Natural killer cell (primary cell): Measurements from ENCODE around the gene KSR1. TPM values are rescaled to one million over a fixed set of nuclear protein-coding genes. Genes with fewer than 3 reads are reported as not detected.

Experiments
- ATAC-seq, 3 donors: fragments of 150-1000 bp in 2 of 3; fragments of 200-7000 bp in 1 of 3; cut with Tn5 transposase; 1 replicate in 1 of 3; 2 replicates in 2 of 3; pipeline ENCODE4 v1.10.0; 2021; ENCODE audit warnings: mild to moderate bottlenecking in 2 of 3, moderate library complexity in 2 of 3
- DNase-seq, 2 donors: peaks; one replicate each; pipeline versions ENCODE4 v3.0.0 to v3.0.0-alpha.2; 2013 to 2021; ENCODE audit warnings: mixed read lengths in 1 of 2
- H3K27ac ChIP-seq: one replicate; pipeline ENCODE4 v1.5.1; 2013; ENCODE audit warnings: mild to moderate bottlenecking, low read length
- H3K27me3 ChIP-seq: one replicate; pipeline ENCODE4 v1.6.1; 2013; ENCODE audit warnings: low read length; ENCODE audit not compliant: control insufficient read depth, insufficient read depth
- H3K36me3 ChIP-seq: one replicate; pipeline ENCODE4 v1.6.1; 2013; ENCODE audit warnings: low read length; ENCODE audit not compliant: control insufficient read depth, insufficient read depth
- H3K4me1 ChIP-seq: one replicate; pipeline ENCODE4 v1.6.1; 2013; ENCODE audit warnings: low read length; ENCODE audit not compliant: control insufficient read depth, insufficient read depth
- H3K4me3 ChIP-seq: one replicate; pipeline ENCODE4 v1.5.1; 2013; ENCODE audit warnings: low read length
- H3K9me3 ChIP-seq: one replicate; pipeline ENCODE4 v1.6.1; 2013; ENCODE audit warnings: low read length; ENCODE audit not compliant: control insufficient read depth, insufficient read depth
- H3K27ac Mint-ChIP-seq, 2 donors: one replicate each; pipeline ENCODE4 v1.8.0; 2022; ENCODE audit warnings: mild to moderate bottlenecking in 2 of 2, mixed read lengths in 2 of 2, moderate library complexity in 1 of 2
- H3K27me3 Mint-ChIP-seq, 2 donors: one replicate each; pipeline ENCODE4 v1.8.0; 2022; ENCODE audit warnings: low read depth in 2 of 2, mixed read lengths in 2 of 2
- H3K36me3 Mint-ChIP-seq: one replicate; pipeline ENCODE4 v1.8.0; 2022; ENCODE audit warnings: mixed read lengths
- H3K4me1 Mint-ChIP-seq, 2 donors: one replicate each; pipeline ENCODE4 v1.8.0; 2022; ENCODE audit warnings: mixed read lengths in 2 of 2
- H3K4me3 Mint-ChIP-seq: one replicate; pipeline ENCODE4 v1.8.0; 2022; ENCODE audit warnings: mild to moderate bottlenecking, moderate library complexity, mixed read lengths
- H3K9me3 Mint-ChIP-seq, 2 donors: one replicate each; pipeline ENCODE4 v1.8.0; 2022; ENCODE audit warnings: mixed read lengths in 2 of 2
- WGBS: methylation state at CpG from one replicate; pipeline ENCODE4 v1.1.7; 2013; ENCODE audit warnings: missing lambda C conversion rate; ENCODE audit not compliant: insufficient coverage; 5-methylcytosine and 5-hydroxymethylcytosine counted together
- intact Hi-C: fragments of 100-400 bp; cut with micrococcal nuclease; formaldehyde crosslinking; loops from one replicate; pipeline ENCODE4 v1.14.2; 2022
- total RNA-seq, 4 donors: library from RNA; stranded (reverse); fragments of 120-200 nt in 1 of 4; gene quantifications; one replicate each; pipeline versions ENCODE4 v1.2.3 to v1.2.4, GENCODE V29; 2013 to 2022
- TF ChIP-seq, protein P1 (sequence below): fragments of 200-600 bp; IDR thresholded peaks from one replicate; pipeline ENCODE4 v1.8.0; 2022; ENCODE audit warnings: antibody characterized with exemption

The KSR1 gene
- total RNA-seq, 3 donors from 2014 or later (not counting 1 experiment from before 2014, with no cell fraction given), result 46.4 to 63.1 (median 59.2) TPM

DNA sequence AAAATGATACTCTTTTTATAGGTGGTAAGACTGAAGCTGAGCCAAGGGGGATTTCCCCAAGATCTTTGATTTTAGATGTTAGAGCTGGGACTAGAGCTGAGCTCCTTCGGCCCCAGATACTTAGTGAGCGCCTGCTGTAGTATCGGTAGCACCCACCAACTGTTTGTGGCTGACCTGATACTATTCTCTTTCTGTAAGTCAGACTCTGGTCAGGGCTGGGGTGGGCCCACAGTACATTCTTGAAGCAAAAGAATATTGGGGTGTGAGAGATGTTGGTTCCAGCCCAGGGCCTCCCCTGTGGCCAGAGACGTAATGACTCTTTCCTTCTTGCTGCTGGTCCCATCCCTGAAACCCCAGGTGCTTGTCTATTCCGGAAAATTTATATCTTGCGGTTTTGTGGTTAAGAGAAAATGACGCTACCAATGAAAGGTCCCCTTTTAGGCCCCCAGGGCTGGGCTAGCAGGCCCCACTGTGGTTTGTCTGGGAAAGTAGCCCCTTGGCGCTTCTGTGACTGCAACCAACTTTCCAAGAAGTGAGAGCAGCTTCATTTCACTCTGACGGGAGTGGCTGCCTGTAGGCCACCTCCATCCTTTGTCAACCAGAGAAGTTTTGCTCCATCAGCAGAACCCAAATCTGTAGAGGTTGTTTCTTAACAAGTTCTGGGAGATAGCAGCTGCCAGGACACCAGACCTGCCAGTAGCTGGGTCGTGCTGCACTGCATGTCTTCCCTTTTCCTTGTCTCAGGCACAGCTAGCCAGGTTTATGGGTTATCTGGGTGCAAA lies 88.3 kb downstream of the KSR1 start:
- peak overlapping the region; percentile 61 for H3K4me3 Mint-ChIP-seq
- ATAC-seq, result peak; percentile 90 to 97 (median 90)
- H3K4me1 Mint-ChIP-seq, result peaks cover 52 to 55% of the 10 kb centered on the region in 2 donors
- TF ChIP-seq, protein P1, sequence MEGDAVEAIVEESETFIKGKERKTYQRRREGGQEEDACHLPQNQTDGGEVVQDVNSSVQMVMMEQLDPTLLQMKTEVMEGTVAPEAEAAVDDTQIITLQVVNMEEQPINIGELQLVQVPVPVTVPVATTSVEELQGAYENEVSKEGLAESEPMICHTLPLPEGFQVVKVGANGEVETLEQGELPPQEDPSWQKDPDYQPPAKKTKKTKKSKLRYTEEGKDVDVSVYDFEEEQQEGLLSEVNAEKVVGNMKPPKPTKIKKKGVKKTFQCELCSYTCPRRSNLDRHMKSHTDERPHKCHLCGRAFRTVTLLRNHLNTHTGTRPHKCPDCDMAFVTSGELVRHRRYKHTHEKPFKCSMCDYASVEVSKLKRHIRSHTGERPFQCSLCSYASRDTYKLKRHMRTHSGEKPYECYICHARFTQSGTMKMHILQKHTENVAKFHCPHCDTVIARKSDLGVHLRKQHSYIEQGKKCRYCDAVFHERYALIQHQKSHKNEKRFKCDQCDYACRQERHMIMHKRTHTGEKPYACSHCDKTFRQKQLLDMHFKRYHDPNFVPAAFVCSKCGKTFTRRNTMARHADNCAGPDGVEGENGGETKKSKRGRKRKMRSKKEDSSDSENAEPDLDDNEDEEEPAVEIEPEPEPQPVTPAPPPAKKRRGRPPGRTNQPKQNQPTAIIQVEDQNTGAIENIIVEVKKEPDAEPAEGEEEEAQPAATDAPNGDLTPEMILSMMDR, result no peak
- Histone ChIP-seq H3K36me3 (no peaks in the 10 kb centered on the region), H3K4me3 (no peak overlapping the region), H3K4me1 (peaks cover 55% of the 10 kb centered on the region), H3K27ac (peak overlapping the region; percentile 37), H3K27me3 (no peaks in the 10 kb centered on the region), H3K9me3 (no peaks in the 10 kb centered on the region)
- peak overlapping the region; percentile 75 to 82 for H3K27ac Mint-ChIP-seq
- under 1% methylated on average over 10 of the region's 10 CpGs for WGBS
- DNase-seq, result peak; percentile 40 to 58
- H3K27me3 Mint-ChIP-seq, result no peaks in the 10 kb centered on the region
- no peaks in the 10 kb centered on the region for H3K9me3 Mint-ChIP-seq
- intact Hi-C loops, result loop anchor here (1.0 to 2.0 kb wide), 3 partner anchors 25 to 72 kb away; no protein-coding TSS in a partner anchor
- H3K36me3 Mint-ChIP-seq, result no peaks in the 10 kb centered on the region

DNA sequence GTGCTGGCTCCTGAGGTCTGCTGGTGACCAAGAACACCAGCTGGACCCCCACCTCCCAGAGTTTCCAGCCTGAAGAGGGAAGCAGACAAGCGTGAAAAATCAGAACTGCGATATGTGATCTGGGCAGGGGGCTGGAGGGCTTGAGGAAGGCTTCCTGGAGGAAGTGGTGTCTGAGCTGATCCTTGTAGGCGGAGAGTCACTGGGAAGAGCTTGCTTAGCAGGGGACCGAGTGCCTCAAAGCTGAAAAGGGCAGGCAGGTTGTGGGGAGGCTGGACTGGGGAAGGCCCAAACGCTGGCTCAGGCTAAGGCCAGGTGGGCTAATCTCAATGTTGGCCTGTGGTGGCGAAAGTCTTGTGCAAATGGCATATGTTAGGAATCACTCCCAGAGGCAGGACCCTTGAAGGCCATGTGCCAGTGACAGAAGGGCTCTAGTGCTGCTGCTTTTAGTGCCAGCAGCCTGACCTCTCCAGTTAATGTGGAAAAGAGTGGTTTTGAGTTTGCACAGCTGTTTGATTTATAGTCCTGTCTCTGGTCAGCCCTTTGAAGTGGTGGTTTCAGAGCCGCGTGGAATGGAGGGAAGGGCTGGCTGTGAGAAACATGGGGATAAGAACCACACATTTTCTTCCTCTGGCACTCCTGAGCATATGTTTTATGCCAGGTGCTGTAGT lies 89.4 kb downstream of the KSR1 start:
- no peak overlapping the region for H3K27ac ChIP-seq
- no peak overlapping the region for H3K4me3 ChIP-seq
- H3K4me1 ChIP-seq, result peaks cover 47% of the 10 kb centered on the region
- intact Hi-C loops, result loop anchor here (2.0 kb wide), 2 partner anchors 65 to 73 kb away; no protein-coding TSS in a partner anchor
- H3K36me3 Mint-ChIP-seq, result no peaks in the 10 kb centered on the region
- ATAC-seq, result no peak
- TF ChIP-seq, protein P1, result no peak
- H3K27me3 ChIP-seq, result no peaks in the 10 kb centered on the region
- WGBS, result 81% methylated on average over 8 of the region's 8 CpGs
- H3K36me3 ChIP-seq, result no peaks in the 10 kb centered on the region
- no peaks in the 10 kb centered on the region for H3K27me3 Mint-ChIP-seq
- no peak overlapping the region for H3K4me3 Mint-ChIP-seq
- H3K27ac Mint-ChIP-seq, result peak overlapping the region in 1 of 2 donors; percentile 82
- H3K9me3 ChIP-seq, result no peaks in the 10 kb centered on the region
- no peak for DNase-seq
- H3K4me1 Mint-ChIP-seq, result peaks cover 50 to 53% of the 10 kb centered on the region in 2 donors
- no peaks in the 10 kb centered on the region for H3K9me3 Mint-ChIP-seq

DNA sequence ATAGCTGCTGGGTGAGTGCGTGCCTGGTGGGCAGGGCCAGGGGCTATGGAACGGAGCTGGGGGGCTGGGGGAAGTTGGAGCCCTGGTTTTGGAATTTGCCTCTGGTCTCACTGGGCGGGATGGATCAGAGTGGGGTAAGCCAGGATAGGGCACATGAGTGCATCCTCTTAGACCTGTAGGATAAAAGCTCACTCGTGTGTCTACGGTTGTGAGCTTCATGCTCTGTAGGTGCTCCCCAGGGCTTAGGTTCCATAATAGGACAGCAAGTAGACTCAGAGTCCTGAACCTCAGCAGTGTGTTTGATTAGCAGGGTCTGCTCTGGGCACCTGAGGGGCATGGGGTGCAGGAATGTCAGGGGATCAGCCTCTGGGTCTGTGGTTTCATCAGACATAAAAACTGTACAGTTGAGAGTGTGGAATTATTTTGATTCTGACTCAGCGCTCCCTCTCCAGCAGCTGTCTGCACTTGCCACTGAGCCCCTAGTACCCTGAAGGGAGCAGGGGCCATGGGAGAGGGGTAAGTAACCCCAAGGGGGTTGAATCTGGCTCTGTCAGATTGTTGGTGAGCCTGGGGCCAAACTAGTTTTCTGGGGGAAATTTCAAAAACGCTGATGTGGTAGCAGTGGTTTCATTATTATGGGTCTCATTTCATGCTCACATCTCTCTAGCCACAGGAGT lies 90.5 kb downstream of the KSR1 start:
- Histone ChIP-seq H3K27me3 (no peaks in the 10 kb centered on the region), H3K4me3 (no peak overlapping the region), H3K9me3 (no peaks in the 10 kb centered on the region), H3K27ac (no peak overlapping the region), H3K36me3 (no peaks in the 10 kb centered on the region), H3K4me1 (peaks cover 46% of the 10 kb centered on the region)
- Mint-ChIP-seq H3K4me3 (no peak overlapping the region), H3K9me3 (no peaks in the 10 kb centered on the region), H3K36me3 (no peaks in the 10 kb centered on the region), H3K27me3 (no peaks in the 10 kb centered on the region), H3K27ac (peak overlapping the region in 1 of 2 donors; percentile 82), H3K4me1 (peaks cover 39 to 42% of the 10 kb centered on the region in 2 donors)
- WGBS, result 68% methylated on average over 7 of the region's 7 CpGs
- TF ChIP-seq, protein P1, result no peak
- intact Hi-C loops, result no loop called here
- ATAC-seq (no peak), DNase-seq (no peak)
